HG03064 (cell line): ENCODE results near the gene GNA12.

ENCODE experiments used
- ATAC-seq: cut with Tn5 transposase; IDR thresholded peaks from one replicate; pipeline ENCODE4 v1.9.1; 2021; ENCODE audit warnings: low read depth; ENCODE audit not compliant: unreplicated experiment

GNA12 gene

GRCh38 chr7:2805213-2805944 lies 38.7 kb downstream of the GNA12 start:
- no peak for ATAC-seq

- no peak for ATAC-seq
These were observed 39.8 kb downstream of the GNA12 start for GRCh38 chr7:2804227-2804763.

GRCh38 chr7:2803755-2804154 lies 40.4 kb downstream of the GNA12 start:
- no peak for ATAC-seq

GRCh38 chr7:2803342-2803692 lies 40.8 kb downstream of the GNA12 start:
- no peak for ATAC-seq

- no peak for ATAC-seq
These were observed 41.4 kb downstream of the GNA12 start for GRCh38 chr7:2802504-2803341.

- ATAC-seq, result no peak
These were observed 42.0 kb downstream of the GNA12 start for GRCh38 chr7:2802101-2802500.

GRCh38 chr7:2800931-2801688 lies 43.0 kb downstream of the GNA12 start:
- ATAC-seq, result no peak

GRCh38 chr7:2800220-2800930 lies 43.7 kb downstream of the GNA12 start:
- ATAC-seq, result no peak

GRCh38 chr7:2799253-2799652 lies 44.9 kb downstream of the GNA12 start:
- no peak for ATAC-seq

- no peak for ATAC-seq
These were observed 45.4 kb downstream of the GNA12 start for GRCh38 chr7:2798669-2799068.

GRCh38 chr7:2796358-2797352 lies 47.5 kb downstream of the GNA12 start:
- ATAC-seq, result no peak

GRCh38 chr7:2795906-2796305 lies 48.2 kb downstream of the GNA12 start:
- no peak for ATAC-seq

- no peak for ATAC-seq
These were observed 49.1 kb downstream of the GNA12 start for GRCh38 chr7:2794836-2795636.

- ATAC-seq, result no peak
These were observed 51.1 kb downstream of the GNA12 start for GRCh38 chr7:2792856-2793487.

- ATAC-seq, result no peak
These were observed 51.9 kb downstream of the GNA12 start for GRCh38 chr7:2792235-2792634.

- no peak for ATAC-seq
These were observed 52.7 kb downstream of the GNA12 start for GRCh38 chr7:2791390-2791789.

- ATAC-seq, result no peak
These were observed 56.7 kb downstream of the GNA12 start for GRCh38 chr7:2787251-2787951.
